Endothelial cell of umbilical vein (primary cell): ENCODE measurements around the gene DGKG.

ENCODE experiments used
- EZH2 ChIP-seq: IDR thresholded peaks from 2 replicates; pipeline ENCODE4 v1.6.1; 2012; ENCODE audit warnings: borderline replicate concordance, low read depth, mild to moderate bottlenecking, moderate library complexity, low read length, inconsistent platforms; ENCODE audit not compliant: severe bottlenecking
- FOS ChIP-seq: IDR thresholded peaks from 2 replicates; pipeline ENCODE4 v1.6.1; 2011; ENCODE audit warnings: mild to moderate bottlenecking, low read length, moderate library complexity, borderline replicate concordance; ENCODE audit not compliant: insufficient read depth
- GATA2 ChIP-seq: IDR thresholded peaks from 2 replicates; pipeline ENCODE4 v1.7.0; 2011; ENCODE audit warnings: low read depth, mild to moderate bottlenecking, moderate library complexity, mixed read lengths, low read length; ENCODE audit not compliant: insufficient read length, insufficient read depth
- JUN ChIP-seq: IDR thresholded peaks from 2 replicates; pipeline ENCODE4 v1.6.1; 2011; ENCODE audit warnings: borderline replicate concordance, low read depth; ENCODE audit not compliant: insufficient read length, insufficient read depth
- MYC ChIP-seq: IDR thresholded peaks from one replicate; pipeline ENCODE4 v1.6.1; 2011; ENCODE audit warnings: mild to moderate bottlenecking, low read depth, low read length
- POLR2A ChIP-seq: IDR thresholded peaks from 2 replicates; pipeline ENCODE4 v1.6.1; 2012; ENCODE audit warnings: low read depth, mild to moderate bottlenecking, control low read depth, low read length
- POLR2AphosphoS5 ChIP-seq: IDR thresholded peaks from 2 replicates; pipeline ENCODE4 v1.6.1; 2012; ENCODE audit warnings: low read depth, mild to moderate bottlenecking, control low read depth, low read length, moderate library complexity; ENCODE audit not compliant: insufficient read depth
- TF ChIP-seq, protein P1 (sequence below), 2 donors: IDR thresholded peaks; 1 replicate in 1 of 2; 2 replicates in 1 of 2; pipeline ENCODE4 v1.5.1; 2011; ENCODE audit warnings: low read length in 2 of 2, mild to moderate bottlenecking in 2 of 2, moderate library complexity in 2 of 2, control low read depth in 1 of 2, inconsistent platforms in 1 of 2, low read depth in 1 of 2; ENCODE audit not compliant: insufficient read depth in 1 of 2; ENCODE audit errors: extremely low read depth in 1 of 2
- TF ChIP-seq, protein P2 (sequence below): IDR thresholded peaks from 2 replicates; pipeline ENCODE4 v1.6.1; 2011; ENCODE audit not compliant: insufficient read depth, insufficient read length

DNA sequence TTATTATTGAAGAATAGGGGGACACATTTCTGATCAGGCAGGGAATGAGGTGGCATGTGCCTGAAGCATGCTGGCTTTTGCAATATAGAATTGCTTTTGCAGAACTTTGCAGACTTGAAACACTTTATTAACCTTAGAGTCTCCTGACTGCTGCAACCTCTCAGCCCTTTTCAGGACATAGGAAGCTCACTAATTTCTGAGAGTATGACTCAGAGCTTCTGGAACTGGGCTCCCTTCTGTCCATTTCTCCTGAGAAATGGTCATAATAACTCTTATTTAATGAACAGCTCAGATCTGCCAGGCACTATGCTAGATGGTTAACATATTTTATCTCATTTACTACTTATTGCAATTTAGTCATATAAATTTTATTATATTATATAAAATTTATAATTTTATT lies 38.6 kb upstream of the DGKG start:
- TF ChIP-seq, protein P1, sequence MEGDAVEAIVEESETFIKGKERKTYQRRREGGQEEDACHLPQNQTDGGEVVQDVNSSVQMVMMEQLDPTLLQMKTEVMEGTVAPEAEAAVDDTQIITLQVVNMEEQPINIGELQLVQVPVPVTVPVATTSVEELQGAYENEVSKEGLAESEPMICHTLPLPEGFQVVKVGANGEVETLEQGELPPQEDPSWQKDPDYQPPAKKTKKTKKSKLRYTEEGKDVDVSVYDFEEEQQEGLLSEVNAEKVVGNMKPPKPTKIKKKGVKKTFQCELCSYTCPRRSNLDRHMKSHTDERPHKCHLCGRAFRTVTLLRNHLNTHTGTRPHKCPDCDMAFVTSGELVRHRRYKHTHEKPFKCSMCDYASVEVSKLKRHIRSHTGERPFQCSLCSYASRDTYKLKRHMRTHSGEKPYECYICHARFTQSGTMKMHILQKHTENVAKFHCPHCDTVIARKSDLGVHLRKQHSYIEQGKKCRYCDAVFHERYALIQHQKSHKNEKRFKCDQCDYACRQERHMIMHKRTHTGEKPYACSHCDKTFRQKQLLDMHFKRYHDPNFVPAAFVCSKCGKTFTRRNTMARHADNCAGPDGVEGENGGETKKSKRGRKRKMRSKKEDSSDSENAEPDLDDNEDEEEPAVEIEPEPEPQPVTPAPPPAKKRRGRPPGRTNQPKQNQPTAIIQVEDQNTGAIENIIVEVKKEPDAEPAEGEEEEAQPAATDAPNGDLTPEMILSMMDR (IDR thresholded peaks at IDR 0.05; ENCODE audit: extremely low read depth in 1 of 2, insufficient read depth in 1 of 2, low read depth in 1 of 2, low read length in 2 of 2), result no peak
- no peak for TF ChIP-seq POLR2A
- TF ChIP-seq EZH2, result no peak
- no peak for TF ChIP-seq POLR2AphosphoS5
- TF ChIP-seq GATA2, result no peak
- TF ChIP-seq JUN, result no peak
- no peak for TF ChIP-seq MYC
- TF ChIP-seq, protein P2, sequence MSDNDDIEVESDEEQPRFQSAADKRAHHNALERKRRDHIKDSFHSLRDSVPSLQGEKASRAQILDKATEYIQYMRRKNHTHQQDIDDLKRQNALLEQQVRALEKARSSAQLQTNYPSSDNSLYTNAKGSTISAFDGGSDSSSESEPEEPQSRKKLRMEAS, result no peak
- TF ChIP-seq FOS, result no peak
